Erythroblast (primary cell): ENCODE results near the gene SLC38A1.
"Not testable (repeated sequence)": the region's sequence is repeated elsewhere in the genome, so short reads cannot be mapped to it uniquely, and the experiment has no call there.

Experiments
- DNase-seq, 2 experiments: peaks; one replicate each; lab custom pipeline; 2025; lab: John Stamatoyannopoulos, UW
- GATA1 ChIP-seq: IDR thresholded peaks from 2 replicates; pipeline ENCODE4 v1.6.1; 2011; ENCODE audit warnings: low read depth, mild to moderate bottlenecking, control low read depth, low read length, moderate library complexity
- POLR2A ChIP-seq: IDR thresholded peaks from 2 replicates; pipeline ENCODE4 v1.6.1; 2011; ENCODE audit warnings: mild to moderate bottlenecking, low read length

The SLC38A1 gene

GRCh38 chr12:46259071-46259470 is 9.8 kb downstream of the SLC38A1 start:
- DNase-seq, result no peak
- TF ChIP-seq GATA1 (no peak), POLR2A (no peak)

GRCh38 chr12:46258129-46258528 is 10.7 kb downstream of the SLC38A1 start:
- TF ChIP-seq POLR2A (no peak), GATA1 (no peak)
- DNase-seq, result no peak

GRCh38 chr12:46256942-46257341 is 11.9 kb downstream of the SLC38A1 start:
- TF ChIP-seq GATA1, result no peak
- DNase-seq, result no peak

DNA sequence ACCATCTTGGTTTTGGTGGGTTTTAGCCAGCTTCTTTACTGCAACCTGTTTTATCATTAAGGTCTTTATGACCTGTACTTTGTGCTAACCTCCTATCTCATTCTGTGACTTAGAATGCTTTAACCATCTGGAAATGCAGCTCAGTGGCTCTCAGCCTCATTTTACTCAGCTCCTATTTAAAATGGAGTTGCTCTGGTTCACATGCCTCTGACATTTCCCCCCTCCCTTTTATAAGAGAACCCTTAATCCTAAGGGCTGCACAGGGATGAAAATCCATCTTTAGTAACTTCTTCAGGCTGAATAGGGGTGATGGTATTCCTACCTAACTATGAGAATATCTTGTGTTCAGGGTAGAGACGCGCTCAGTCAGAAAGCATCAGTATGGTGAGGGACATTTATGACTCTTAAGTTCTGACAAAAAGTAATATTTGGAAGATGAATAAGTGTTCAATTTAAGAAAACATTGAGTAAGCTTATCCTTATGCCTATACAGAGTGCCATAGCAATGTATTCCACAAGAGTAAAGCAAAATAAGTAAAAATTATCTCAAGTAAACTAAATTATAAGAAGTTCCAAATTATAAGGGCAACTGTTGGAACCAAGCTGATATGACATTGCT is 15.2 kb downstream of the SLC38A1 start:
- DNase-seq, result no peak
- no peak for TF ChIP-seq GATA1
- no peak for TF ChIP-seq POLR2A

- DNase-seq, result not testable (repeated sequence)
Observed at GRCh38 chr12:46251994-46252393, 16.8 kb downstream of the SLC38A1 start.

GRCh38 chr12:46249960-46250359 is 18.9 kb downstream of the SLC38A1 start:
- not testable (repeated sequence) for DNase-seq

- no peak for DNase-seq
- TF ChIP-seq POLR2A (no peak), GATA1 (no peak)
Observed at GRCh38 chr12:46246021-46246700, 22.7 kb downstream of the SLC38A1 start.

DNA sequence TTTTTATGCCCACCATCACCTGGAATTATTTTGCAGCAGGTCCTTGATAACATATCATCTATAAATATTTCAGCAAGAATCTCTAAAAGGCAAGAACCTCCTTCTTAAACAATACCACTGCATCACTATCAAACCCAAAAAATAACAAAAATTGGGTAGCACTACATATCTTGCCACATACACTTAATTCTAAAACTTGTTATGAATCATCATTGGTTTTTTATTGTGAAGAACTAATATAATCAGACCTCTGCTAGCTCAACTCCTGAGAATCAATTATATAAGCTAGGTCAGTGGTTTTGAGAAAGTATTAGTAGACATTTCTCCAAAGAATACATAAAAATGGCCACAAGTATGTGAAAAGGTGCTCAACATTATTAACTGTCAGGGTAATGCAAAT is 23.8 kb downstream of the SLC38A1 start:
- TF ChIP-seq GATA1 (no peak), POLR2A (no peak)
- no peak for DNase-seq

DNA sequence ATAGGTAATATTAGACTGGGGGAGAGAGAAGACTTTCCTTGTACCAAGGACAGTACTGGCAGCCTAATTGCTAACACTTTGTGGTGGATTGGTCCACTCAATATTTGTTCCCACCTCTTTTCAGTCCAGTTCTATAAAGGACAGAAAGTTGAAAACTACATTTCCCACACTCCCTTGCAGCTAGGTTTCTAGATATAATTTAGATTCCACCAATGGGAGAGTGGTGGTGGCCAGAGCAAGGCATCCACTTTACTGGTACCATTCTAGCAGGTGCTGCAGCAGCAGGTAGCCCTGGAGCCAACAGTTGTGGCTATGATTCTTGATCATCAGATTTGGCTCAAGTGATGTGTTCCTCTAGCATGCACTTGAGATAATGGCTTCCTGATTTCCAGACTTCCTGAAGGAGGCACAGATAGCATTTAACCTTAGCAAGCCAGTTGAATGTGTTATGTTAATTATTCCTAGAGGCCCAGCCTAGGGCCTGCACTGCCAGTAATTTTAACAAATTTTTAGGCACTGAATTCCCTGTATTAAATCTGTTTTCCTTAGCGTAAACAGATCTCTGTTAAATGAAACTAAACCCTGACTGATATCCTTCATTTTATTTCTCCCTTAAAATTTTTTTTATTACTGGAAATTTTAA is 24.4 kb downstream of the SLC38A1 start:
- no peak for DNase-seq
- TF ChIP-seq GATA1 (no peak), POLR2A (no peak)

DNA sequence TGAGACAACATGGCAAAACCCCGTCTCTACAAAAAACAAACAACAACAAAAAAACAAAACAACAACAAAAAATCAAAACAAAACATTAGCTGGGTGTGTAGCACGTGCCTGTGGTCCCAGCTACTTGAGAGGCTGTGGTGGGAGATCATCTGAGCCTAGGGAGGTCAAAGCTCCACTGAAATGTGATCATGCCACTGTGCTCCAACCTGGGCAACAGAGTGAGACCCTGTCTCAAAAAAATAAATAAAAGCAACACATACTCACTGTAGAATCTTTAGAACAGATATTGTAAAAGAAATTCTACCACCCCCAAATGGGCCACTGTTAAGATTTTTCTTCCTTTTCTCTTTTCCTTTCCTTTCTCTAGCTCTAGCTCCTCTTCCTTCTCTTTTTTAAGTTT is 26.3 kb downstream of the SLC38A1 start:
- DNase-seq, result no peak
- no peak for TF ChIP-seq GATA1
- TF ChIP-seq POLR2A, result no peak

GRCh38 chr12:46240436-46240835 is 28.4 kb downstream of the SLC38A1 start:
- no peak for TF ChIP-seq GATA1
- no peak for TF ChIP-seq POLR2A
- no peak for DNase-seq

DNA sequence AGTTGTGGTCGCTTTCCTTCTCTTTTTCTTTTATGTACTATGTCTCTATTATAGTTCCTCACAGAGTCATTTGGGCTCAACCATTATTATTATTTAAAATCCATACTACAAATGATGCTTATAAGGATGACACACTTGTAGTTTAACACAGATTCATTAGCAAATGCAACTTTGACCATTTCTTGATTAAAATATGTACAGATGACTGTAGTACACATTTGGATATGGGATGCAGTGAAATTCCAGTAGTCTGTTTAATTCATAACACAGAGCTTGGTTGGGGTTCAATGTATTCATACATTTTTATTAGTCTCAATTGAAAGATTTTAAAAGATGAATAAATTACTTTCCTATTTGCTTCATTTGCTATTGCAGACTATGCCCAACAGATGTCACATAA is 30.0 kb downstream of the SLC38A1 start:
- DNase-seq, result no peak
- no peak for TF ChIP-seq POLR2A

- DNase-seq, result no peak
- TF ChIP-seq GATA1 (no peak), POLR2A (no peak)
Observed at GRCh38 chr12:46237371-46238045, 31.3 kb downstream of the SLC38A1 start.

DNA sequence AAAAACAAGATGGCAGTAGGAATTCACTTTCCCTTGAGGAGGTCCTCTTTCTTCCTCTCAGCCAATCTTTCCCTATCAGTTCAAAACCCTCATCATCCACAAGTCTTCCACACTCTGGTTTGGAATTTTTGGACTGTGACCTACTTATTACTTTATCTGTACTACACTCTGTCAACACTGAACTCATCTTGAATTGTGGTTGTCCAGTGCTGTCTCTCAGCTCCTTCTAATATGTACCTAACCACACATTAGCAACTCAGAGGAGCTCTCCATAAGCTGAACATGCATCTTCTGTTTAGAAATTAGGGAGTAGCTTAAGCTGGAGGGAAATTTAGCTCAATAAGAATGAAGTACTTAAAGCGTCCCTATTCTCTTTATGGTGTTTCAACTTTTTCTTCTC is 34.8 kb downstream of the SLC38A1 start:
- DNase-seq, result no peak
- TF ChIP-seq POLR2A (no peak), GATA1 (no peak)

DNA sequence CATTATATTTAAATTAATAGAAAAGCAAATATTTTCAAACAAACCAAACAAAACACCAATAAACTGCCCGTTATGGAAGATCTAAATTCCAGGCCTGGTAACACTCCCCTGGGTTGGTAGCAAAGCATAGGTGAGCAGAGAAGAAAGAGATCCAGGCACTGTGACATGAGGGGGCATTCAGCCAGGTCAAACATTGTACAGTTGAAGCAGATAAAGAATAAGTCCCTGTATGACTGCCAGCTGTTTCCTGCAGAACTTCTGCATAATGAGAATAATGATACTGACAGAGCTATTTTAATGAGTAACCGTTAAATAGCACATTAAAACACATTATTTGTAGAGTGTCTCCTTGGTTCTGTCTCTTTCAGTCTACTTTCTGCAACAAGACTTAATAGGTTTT is 35.4 kb downstream of the SLC38A1 start:
- DNase-seq, result no peak
- TF ChIP-seq GATA1 (no peak), POLR2A (no peak)
